ENCODE measurements around the gene SLC45A3. TPM values are rescaled to one million over a fixed set of nuclear protein-coding genes. Genes with fewer than 3 reads are reported as not detected.

The SLC45A3 gene
- total and polyA plus RNA-seq, 2 donors (not counting 3 experiments of a cell fraction or from before 2014, with no cell fraction given): 15.1 to 15.6 TPM

DNA sequence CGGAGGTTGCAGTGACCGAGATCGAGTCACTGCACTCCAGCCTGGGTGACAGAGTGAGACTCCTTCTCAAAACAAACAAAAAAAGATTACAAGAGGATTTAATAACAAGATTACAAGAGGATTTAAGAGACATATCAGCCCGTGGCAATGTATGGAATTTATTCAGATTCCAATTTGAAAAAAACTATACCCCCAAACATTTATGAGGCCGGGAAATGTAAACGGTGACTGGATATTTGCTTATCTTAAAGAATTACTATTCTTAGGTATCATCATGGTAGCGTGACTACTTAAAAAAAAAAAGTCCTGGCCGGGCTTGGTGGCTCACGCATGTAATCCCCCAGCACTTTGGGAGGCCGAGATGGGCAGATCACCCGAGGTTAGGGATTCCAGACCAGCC lies 27.3 kb downstream of the SLC45A3 start:
- no peak for DNase-seq (ENCODE audit: low read depth, low spot score)
- Histone ChIP-seq H3K4me1 (ENCODE audit: control insufficient read depth, extremely low read depth, insufficient read depth, low read length) (no peaks in the 10 kb centered on the region), H3K4me2 (ENCODE audit: insufficient read depth, low read length) (no peak overlapping the region), H3K79me2 (ENCODE audit: control insufficient read depth, insufficient read depth, low read length) (no peaks in the 10 kb centered on the region), H3K9me3 (replicated peaks; ENCODE audit: control insufficient read depth, insufficient read depth, low read length) (no peaks in the 10 kb centered on the region), H2AFZ (ENCODE audit: low read depth, low read length) (no peak overlapping the region), H3K27ac (ENCODE audit: insufficient read depth, low read depth, low read length) (no peak overlapping the region), H4K20me1 (replicated peaks; ENCODE audit: control insufficient read depth, extremely low read depth, insufficient read depth, low read length) (no peaks in the 10 kb centered on the region), H3K36me3 (ENCODE audit: control insufficient read depth in 2 of 2, extremely low read depth in 1 of 2, insufficient read depth in 2 of 2, low read length in 2 of 2) (no peaks in the 10 kb centered on the region), H3K9me1 (replicated peaks; ENCODE audit: control insufficient read depth, extremely low read depth, insufficient read depth, low read length) (no peaks in the 10 kb centered on the region), H3K27me3 (ENCODE audit: control insufficient read depth in 2 of 2, insufficient read depth in 2 of 2, low read length in 2 of 2) (no peaks in the 10 kb centered on the region), H3K9ac (replicated peaks; ENCODE audit: extremely low read depth, insufficient read depth, low read length) (no peak overlapping the region), H3K4me3 (replicated peaks in 1 of 3; ENCODE audit: insufficient read depth in 1 of 3, low read depth in 1 of 3, low read length in 3 of 3) (no peak overlapping the region)
- CTCF ChIA-PET: interaction anchor here (9.7 to 10.1 kb wide), 2 partner anchors 61 to 123 kb away, joined by 292 to 615 read pairs; no protein-coding TSS in a partner anchor
- FAIRE-seq: no peak
- BruUV-seq (replicated peaks): no TSS peak
- TF ChIP-seq, protein P1, sequence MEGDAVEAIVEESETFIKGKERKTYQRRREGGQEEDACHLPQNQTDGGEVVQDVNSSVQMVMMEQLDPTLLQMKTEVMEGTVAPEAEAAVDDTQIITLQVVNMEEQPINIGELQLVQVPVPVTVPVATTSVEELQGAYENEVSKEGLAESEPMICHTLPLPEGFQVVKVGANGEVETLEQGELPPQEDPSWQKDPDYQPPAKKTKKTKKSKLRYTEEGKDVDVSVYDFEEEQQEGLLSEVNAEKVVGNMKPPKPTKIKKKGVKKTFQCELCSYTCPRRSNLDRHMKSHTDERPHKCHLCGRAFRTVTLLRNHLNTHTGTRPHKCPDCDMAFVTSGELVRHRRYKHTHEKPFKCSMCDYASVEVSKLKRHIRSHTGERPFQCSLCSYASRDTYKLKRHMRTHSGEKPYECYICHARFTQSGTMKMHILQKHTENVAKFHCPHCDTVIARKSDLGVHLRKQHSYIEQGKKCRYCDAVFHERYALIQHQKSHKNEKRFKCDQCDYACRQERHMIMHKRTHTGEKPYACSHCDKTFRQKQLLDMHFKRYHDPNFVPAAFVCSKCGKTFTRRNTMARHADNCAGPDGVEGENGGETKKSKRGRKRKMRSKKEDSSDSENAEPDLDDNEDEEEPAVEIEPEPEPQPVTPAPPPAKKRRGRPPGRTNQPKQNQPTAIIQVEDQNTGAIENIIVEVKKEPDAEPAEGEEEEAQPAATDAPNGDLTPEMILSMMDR (IDR thresholded peaks at IDR 0.05; ENCODE audit: extremely low read depth in 1 of 2, insufficient read depth in 1 of 2, low read depth in 1 of 2, low read length in 2 of 2): no peak
- TF ChIP-seq EZH2 (IDR thresholded peaks at IDR 0.05; ENCODE audit: borderline replicate concordance, low read depth, low read length, severe bottlenecking): no peak
- no peak for TF ChIP-seq GATA2 (IDR thresholded peaks at IDR 0.05; ENCODE audit: insufficient read depth, insufficient read length, low read depth, low read length)
- TF ChIP-seq FOS (IDR thresholded peaks at IDR 0.05; ENCODE audit: borderline replicate concordance, insufficient read depth, low read length): no peak
- TF ChIP-seq POLR2A (IDR thresholded peaks at IDR 0.05; ENCODE audit: low read depth, low read length): no peak
- TF ChIP-seq POLR2AphosphoS5 (IDR thresholded peaks at IDR 0.05; ENCODE audit: insufficient read depth, low read depth, low read length): no peak
- dilution Hi-C loops (cut with MboI; ENCODE audit: extremely low pct_ligation_motif_present, low sequenced_read_pairs): no loop called here
- POLR2A ChIA-PET: no interaction called here
- intact Hi-C loops (cut with micrococcal nuclease): no loop called here

DNA sequence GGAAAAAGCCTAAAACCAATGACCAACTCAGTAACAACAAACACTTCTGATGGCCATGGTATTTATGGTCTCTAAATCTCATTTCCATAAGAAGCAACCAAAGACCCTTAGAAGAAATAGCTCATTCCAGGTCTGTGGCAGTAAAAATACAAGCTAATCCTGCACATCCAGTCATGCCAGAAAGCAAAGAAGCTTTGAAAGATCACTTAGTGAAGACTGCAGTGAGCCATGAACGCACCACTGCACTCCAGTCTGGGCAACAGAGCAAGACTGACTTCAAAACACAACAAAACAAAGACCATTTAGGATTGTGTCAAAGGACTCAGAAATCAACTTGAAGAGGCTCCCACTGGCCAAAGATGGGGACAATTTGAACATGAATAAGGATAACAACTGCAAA lies 30.1 kb downstream of the SLC45A3 start:
- ChIA-PET POLR2A (no interaction called here), CTCF (interaction anchor here (0.8 to 3.1 kb wide), 9 partner anchors 9 to 327 kb away, joined by 3 to 24 read pairs (median 5); no protein-coding TSS in a partner anchor)
- Histone ChIP-seq H3K4me1 (ENCODE audit: control insufficient read depth, extremely low read depth, insufficient read depth, low read length) (no peaks in the 10 kb centered on the region), H2AFZ (ENCODE audit: low read depth, low read length) (no peak overlapping the region), H3K27me3 (ENCODE audit: control insufficient read depth in 2 of 2, insufficient read depth in 2 of 2, low read length in 2 of 2) (no peaks in the 10 kb centered on the region), H3K4me2 (ENCODE audit: insufficient read depth, low read length) (no peak overlapping the region), H4K20me1 (replicated peaks; ENCODE audit: control insufficient read depth, extremely low read depth, insufficient read depth, low read length) (no peaks in the 10 kb centered on the region), H3K27ac (ENCODE audit: insufficient read depth, low read depth, low read length) (no peak overlapping the region), H3K4me3 (replicated peaks in 1 of 3; ENCODE audit: insufficient read depth in 1 of 3, low read depth in 1 of 3, low read length in 3 of 3) (no peak overlapping the region), H3K36me3 (ENCODE audit: control insufficient read depth in 2 of 2, extremely low read depth in 1 of 2, insufficient read depth in 2 of 2, low read length in 2 of 2) (no peaks in the 10 kb centered on the region), H3K9ac (replicated peaks; ENCODE audit: extremely low read depth, insufficient read depth, low read length) (no peak overlapping the region), H3K79me2 (ENCODE audit: control insufficient read depth, insufficient read depth, low read length) (no peaks in the 10 kb centered on the region), H3K9me1 (replicated peaks; ENCODE audit: control insufficient read depth, extremely low read depth, insufficient read depth, low read length) (no peaks in the 10 kb centered on the region), H3K9me3 (replicated peaks; ENCODE audit: control insufficient read depth, insufficient read depth, low read length) (no peaks in the 10 kb centered on the region)
- DNase-seq (ENCODE audit: low read depth, low spot score): peak; percentile 34
- dilution Hi-C loops (cut with MboI; ENCODE audit: extremely low pct_ligation_motif_present, low sequenced_read_pairs): no loop called here
- intact Hi-C loops (cut with micrococcal nuclease): no loop called here
- TF ChIP-seq JUN (IDR thresholded peaks at IDR 0.05; ENCODE audit: borderline replicate concordance, insufficient read depth, insufficient read length, low read depth): no peak
- TF ChIP-seq MYC (IDR thresholded peaks at IDR 0.05; ENCODE audit: low read depth, low read length): no peak
- TF ChIP-seq POLR2AphosphoS5 (IDR thresholded peaks at IDR 0.05; ENCODE audit: insufficient read depth, low read depth, low read length): no peak
- TF ChIP-seq POLR2A (IDR thresholded peaks at IDR 0.05; ENCODE audit: low read depth, low read length): no peak
- no peak for TF ChIP-seq EZH2 (IDR thresholded peaks at IDR 0.05; ENCODE audit: borderline replicate concordance, low read depth, low read length, severe bottlenecking)
- TF ChIP-seq, protein P2, sequence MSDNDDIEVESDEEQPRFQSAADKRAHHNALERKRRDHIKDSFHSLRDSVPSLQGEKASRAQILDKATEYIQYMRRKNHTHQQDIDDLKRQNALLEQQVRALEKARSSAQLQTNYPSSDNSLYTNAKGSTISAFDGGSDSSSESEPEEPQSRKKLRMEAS (IDR thresholded peaks at IDR 0.05; ENCODE audit: insufficient read depth, insufficient read length): no peak
- TF ChIP-seq, protein P1 (IDR thresholded peaks at IDR 0.05; ENCODE audit: extremely low read depth in 1 of 2, insufficient read depth in 1 of 2, low read depth in 1 of 2, low read length in 2 of 2): no peak
- TF ChIP-seq GATA2 (IDR thresholded peaks at IDR 0.05; ENCODE audit: insufficient read depth, insufficient read length, low read depth, low read length): no peak
- no peak for TF ChIP-seq FOS (IDR thresholded peaks at IDR 0.05; ENCODE audit: borderline replicate concordance, insufficient read depth, low read length)
- FAIRE-seq: no peak
- no TSS peak for BruUV-seq (replicated peaks)

Measured in endothelial cell of umbilical vein (primary cell).